HG03039 (cell line): ENCODE results near the gene NUAK1.
"Not testable (repeated sequence)": the region's sequence is repeated elsewhere in the genome, so short reads cannot be mapped to it uniquely, and the experiment has no call there.

Experiments used
- ATAC-seq: cut with Tn5 transposase; IDR thresholded peaks from one replicate; pipeline ENCODE4 v1.9.1; 2021; ENCODE audit warnings: mild to moderate bottlenecking, moderate library complexity; ENCODE audit not compliant: unreplicated experiment

The NUAK1 gene

DNA sequence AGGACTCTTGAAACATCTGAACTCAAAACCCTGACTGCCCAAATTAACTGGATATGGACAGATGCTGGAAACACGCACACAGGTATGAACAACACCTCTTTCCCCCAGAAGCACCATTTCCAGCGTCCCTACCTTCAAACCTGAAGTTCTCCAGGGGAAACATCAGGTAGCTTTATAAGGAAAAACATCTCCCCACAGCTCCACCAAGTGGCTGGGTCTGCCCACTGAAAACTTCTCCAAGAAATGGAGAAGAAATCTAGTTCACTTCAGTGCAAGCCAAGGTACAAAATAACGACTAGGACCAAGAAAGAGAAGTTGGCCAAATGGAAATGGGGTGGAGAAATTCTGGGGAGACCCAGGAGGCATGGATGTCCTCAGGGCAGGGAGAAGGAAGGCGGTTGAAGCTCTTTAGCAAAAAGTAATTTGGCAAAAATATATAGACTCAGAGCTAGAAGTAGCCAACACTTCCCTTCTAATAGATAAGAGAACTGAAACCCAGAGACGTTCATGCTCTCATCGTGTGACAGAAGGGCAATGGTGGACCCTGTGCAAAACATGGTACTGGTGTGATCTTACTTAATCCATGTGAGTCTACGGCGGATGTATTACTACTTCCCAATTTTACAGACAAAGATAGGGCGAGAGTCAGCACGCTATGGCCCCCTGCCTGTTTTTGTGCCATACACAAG lies 10.5 kb upstream of the NUAK1 start:
- no peak for ATAC-seq

DNA sequence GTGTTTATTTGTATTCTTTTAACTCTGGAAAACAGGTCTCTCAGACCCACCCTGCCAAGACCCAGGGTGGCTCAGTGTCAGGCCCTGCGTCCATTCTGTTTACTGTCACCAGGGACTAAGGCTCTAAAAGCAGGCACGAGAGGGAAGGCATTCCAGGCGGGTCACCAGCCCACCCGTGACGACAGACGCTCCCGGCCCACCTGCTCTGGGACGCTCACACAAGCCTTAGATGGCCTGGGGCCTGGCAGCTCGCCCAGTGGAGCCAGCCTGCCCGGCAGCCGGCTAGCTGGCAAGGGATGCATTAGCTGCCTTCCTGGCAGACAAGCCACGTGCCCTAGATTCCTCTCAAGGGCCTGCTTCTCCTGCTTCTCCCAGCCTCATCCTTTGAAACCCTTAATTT lies 9.2 kb upstream of the NUAK1 start:
- no peak for ATAC-seq

DNA sequence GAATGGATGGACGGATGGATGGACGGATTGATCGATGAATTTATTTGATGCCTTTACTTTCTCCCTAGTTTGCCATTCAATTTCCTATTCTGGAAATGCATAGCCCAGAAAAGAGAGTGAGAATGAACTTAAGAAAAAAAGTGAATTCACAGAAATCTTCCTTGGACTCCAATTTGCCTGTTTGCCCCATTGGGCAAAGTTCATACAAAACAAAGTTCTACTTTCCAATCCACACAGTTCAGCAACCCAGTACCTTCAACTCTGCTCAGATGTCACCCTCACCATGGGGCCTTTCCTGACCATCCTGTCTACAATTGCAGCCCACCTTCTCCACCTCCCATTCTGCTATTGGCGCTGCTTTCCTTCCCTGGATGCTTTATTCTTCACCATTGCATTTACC lies 8.2 kb upstream of the NUAK1 start:
- no peak for ATAC-seq

DNA sequence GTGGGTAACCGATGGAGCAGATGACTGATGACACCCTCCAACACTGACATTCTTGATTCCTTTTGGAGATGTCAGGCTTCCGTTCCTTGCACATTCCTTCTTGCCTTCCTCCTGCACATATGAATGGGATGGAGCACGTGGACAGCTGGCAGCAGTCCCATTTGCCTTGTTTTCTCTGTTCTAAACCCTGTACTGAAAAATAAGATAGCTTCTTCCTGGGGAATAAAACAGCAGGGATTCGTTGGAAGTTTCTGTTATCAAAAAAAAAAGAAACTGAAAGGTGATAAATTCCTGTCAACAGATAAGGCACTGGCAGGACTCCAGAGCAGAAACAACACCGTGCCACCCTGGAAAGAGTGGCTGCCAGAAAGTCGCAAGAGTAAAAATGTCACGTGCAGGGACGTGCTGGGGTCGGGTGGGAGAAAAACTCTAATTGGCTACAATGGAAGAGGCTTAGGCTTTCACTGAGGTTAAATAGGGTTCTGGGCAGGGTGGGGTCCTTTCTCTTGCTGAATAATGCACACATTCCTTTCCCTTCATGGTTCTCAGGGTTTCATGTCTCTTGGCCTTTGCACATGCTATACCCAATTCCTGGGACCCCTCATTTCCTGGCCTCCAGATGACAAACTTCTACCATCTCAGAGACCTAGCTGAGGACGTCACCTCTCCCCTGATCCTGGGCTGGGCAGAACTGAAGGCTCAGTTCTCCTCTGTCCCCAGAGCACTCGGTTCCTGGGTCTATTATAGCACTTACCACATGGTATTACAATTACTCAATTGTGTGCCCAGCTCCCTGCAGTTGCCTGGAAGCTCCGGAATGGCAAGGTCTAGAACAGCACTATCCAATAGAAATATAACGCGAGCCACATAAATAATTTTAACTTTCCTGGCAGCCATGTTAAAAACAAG lies 7.0 kb upstream of the NUAK1 start:
- no peak for ATAC-seq

DNA sequence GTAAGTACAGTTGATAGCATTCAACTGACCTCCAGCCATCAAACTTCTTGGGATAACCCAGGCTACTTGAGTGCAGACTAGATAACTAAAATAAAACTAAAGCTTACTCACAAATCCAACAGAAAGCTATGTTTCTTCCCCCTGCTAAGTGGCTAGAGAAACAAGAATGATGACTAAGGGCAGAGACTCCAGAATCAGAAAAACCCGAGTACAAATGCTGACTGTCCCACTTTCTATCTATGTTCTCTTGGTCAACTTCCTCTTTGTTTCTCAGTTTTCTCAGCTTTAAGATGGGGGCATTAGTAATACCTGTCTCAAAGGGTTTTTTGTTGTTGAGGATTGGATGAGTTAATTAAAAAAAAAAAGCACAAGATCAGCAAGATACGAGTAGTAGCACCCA lies 6.1 kb upstream of the NUAK1 start:
- no peak for ATAC-seq

DNA sequence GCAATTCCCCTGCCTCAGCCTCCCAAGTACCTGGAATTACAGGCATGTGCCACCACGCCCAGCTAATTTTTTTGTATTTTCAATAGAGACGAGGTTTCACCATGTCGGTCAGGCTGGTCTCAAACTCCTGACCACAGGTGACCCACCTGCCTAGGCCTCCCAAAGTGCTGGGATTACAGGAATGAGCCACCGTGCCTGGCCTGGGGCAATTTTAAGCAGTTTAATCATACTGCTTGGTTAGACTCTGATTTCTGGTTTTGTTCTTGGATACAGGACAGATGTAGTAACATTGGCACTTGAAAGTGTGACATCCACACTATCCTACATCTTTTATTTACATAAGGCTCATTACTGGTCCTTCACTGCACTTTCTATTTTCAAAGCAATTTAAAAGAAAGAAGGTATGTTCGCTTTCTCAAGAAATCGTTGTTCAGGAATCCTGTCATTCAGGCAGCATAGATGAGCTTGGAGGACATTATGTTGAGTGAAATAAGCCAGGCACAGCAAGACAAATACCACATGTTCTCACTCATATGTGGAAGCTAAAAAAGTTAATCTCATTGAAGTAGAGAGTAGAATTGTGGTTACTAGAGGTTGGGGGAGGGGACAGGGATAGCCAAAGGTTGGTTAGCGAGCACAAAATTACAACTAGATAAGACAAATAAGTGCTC lies 4.0 kb upstream of the NUAK1 start:
- no peak for ATAC-seq

DNA sequence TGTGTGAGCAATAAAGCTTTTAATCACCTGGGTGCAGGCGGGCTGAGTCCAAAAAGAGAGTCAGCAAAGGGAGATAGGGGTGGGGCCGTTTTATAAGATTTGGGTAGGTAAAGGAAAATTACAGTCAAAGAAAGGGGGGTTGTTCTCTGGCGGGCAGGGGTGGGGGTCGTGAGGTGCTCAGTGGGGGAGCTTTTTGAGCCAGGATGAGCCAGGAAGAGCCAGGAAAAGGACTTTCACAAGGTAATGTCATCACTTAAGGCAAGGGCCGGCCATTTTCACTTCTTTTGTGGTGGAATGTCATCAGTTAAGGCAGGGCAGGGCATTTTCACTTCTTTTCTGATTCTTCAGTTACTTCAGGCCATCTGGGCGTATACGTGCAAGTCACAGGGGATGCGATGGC lies 3.2 kb upstream of the NUAK1 start:
- not testable (repeated sequence) for ATAC-seq

DNA sequence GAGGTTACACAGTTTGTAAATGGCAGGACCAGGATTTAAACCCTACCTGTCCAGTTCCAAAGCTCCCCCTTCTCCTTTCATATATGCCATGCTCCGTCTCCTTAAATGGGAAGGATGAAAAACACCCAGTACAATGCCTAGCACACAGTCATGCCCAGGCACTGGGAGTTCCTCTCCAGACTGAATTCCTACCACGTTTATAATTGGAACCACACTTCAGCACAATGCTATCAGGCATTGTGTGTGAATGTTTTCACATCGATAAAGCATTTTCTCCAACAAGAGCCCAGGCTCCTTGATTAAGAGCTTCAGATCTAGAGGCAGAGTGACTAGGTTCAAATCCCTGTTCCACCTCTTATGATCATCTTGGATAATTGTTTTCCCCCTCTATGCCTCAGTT lies 2.7 kb upstream of the NUAK1 start:
- ATAC-seq: no peak

DNA sequence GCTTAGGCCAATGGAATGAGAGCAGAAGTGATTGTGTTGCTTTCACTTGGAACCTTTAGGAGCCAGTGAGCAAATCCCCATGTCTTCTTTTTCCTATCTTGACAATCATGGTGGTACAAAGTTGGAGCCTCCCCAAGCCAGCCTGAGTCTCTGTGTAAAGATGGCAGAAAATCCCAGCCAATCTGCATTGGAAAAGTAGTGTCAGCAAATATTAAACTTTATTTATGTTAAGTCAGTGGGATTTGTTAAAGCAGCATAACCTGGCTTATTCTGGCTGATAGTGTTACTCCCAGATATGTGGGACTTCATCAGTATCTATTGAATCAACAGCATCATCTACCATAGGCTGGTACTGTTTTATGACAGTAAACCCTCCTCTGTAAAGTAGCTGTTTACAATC lies 2.2 kb upstream of the NUAK1 start:
- no peak for ATAC-seq

DNA sequence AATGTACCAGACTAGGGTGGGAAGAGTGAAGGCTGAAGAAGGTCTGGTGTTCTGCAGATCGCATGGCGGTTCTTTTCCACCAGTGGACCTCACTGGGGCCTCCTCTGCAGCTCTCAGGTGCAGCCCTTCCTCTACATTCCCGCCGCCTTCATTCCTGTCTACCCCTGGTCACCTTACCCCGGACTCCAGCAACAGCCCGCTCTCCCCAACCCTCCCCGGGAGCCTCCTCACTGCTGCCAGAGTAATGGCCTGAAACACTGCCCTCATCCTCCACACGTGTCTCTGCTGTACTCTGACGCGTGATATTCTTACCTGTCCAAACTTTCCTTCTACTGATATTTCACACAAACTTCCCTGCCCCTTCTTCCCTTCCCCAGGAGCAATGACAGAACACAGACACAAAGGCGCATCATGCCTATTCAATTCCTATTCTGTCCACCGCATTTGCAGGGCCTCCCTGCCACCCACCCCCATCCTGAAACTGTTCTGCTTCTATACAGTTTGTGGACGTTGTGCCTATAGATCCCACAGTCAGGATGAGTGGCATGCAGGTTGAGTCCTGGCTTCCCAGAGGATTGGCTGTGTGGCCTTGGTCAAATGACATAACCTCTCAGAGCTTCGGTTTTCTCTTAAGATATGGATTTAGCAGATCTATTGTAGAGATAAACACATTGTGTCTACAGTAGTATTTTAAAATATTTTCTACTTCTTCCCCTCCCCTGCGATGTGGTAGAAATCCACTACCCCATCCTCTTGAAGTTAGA lies 1.7 kb upstream of the NUAK1 start:
- no peak for ATAC-seq

DNA sequence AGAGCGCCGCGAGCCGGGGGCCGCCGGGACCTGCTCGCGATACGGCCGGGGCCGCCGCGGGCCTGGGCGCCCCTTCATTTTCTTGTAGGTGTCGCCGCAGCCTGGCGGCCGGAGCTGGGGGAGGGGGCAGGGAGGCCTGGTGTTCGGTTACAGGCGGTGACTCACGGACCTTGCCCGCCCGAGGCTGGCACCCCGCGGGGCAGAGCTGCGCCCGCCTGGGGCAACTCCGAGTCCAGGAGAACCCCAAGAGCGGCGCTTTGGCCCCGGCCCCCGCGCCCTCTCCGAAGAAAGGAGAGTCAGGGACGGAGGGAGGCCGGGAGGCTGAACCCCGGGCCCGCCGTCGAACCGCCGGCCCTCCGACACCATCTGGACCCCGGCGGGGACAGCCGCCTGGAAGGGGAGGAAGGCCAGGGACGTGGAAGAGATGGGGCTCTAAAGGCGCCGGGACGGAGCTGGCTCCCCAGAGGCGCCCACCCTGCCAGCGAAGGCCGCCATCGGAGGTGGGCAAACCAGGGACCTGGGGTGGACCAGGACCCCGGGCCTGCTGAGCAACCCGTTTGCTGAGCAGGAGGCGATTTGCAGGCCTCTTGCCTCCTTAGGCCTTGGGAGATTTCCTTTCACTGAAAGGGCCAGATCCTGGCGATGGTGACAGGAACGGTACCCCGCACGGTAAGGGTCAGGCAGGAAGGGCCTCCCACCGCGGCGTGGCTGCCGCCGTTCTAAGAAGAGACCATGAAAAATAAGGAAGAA lies 843 bp upstream of the NUAK1 start:
- ATAC-seq: no peak

DNA sequence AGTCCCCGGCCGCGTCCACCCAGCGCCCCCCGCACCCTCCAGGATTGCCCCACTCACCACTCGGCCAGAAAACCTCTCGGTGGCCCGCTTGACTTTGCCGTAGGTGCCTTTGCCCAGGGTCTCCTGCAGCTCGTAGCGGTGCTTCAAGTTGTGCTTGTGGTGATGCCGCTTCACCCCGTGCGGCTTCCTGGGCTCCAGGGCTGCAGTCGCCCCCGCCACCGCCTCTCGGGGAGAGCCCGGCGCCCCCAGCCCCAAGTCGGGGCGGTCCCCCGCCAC lies 459 bp downstream of the NUAK1 start:
- ATAC-seq: no peak

DNA sequence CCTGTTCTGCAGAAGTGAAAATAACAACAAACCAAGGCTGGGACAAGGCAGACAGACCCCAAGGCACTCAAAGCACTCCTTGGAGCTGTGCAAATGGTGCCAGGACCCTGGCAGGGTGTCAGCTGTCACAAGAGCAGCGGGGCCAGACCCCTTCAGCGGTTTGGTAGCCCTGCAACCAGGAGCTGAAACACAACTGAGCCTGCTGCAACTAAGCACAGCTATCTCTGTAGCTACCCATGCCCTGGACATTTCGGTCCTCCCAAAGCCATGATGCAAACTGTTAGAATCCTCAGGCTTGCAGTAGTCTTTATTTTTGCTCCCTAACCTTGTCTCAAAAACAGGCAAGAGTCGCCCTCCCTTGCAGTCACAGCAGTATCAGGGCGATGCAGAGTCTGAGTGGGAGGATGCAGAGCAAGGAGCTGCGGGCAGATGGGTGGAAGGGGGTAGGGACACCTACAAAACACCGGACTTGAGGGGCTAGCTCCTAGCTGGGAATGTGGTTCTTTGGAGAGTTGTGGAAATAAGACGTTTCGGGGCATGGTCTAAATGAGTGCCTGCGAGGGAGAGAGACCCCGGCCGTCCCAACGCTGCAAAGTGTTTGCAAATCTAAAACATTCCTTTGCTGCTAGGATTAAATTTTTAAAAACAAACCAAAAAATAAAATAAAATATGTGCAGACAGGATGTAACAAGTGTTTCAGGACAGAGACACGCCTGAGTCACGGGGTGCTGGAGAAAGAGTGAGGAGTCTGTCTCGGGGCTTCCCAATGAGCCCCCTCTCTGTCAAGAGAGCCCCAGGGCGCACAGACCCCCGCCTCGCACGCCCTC lies 1.0 kb downstream of the NUAK1 start:
- no peak for ATAC-seq

DNA sequence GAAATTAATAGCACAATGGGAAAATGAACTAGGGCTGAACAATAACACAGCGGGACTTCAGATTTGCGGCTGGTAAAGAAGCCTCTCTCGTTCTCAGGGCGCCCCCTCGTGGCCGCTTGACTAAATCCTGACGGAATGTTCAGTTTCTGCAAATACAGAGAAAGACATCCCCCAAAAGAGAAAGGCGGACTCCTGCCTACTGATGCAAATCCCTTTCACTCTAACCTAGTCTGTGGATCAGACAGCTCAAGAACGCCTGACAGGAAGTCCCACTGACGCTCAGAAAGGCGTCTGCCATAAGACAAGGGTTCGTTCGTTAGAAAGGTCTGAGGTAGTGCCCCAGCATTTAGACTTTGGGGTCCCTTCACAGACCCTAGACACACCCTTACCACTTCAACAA lies 2.5 kb downstream of the NUAK1 start:
- no peak for ATAC-seq

DNA sequence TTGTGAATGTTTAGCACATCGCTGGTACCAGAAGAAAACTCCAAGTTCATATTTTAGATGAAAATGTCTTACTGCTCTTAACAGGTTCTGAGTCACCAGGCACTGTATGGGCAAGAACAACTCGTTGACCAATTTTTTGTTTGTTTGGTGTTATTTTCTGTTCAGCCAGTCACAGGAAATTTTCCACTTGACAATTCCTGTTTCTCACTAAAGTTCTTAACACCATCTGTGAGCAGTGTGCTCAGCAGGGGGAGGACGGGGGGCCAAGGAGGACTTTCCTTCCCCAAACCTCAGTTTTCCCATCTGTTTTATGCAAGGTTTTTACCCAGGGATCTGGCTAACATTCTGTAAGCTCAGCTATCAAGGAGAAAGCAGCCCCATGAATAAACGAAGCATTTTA lies 3.0 kb downstream of the NUAK1 start:
- ATAC-seq: no peak

DNA sequence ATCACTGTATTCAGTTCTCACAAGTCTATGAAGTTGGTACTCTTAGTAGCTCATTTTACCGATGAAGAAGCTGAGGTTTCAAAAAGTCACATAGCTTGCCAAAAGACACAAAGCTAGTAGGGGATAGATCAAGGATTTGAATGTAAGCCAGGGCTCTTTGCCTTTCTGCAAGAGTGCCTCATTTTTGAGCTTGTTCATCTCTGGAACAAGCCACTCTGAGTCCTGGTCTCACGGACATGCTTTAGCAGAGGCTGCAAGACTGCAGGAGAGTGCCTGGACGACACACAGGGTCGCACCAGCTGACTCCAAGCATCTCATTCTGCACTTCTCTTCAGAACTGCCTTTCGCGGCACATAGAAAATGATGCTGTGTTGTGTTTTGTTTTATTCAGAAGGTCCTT lies 3.7 kb downstream of the NUAK1 start:
- ATAC-seq: no peak

DNA sequence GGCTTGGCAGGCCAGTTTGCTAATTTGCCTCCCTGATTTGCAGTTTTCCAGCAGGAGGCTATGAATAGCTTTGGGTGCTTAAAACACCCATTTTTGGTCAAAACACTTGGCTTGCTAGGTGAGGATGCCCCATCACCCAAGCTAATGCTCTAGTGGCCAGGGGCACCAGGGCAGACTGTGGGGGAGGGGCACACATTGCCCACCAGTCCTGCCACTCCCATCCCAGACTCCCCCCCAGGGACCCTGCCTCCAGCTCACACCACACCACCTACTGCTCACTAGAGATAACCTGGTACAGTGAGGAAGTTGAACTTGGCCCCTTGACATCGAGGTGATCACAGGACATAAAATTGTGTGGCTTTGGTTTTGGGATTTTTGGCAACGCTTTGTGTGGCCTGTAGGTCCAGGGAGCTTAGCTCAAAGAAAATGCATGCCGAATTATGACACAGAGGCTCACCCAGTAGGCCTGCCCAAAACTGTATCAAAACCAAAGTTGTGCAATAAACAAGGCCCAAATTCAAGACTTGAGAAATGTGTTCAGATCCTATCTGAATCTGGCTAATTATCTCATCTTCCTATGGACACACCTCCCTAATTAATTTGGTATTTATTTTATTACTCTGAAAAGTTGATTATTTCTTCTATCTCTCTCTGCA lies 4.3 kb downstream of the NUAK1 start:
- ATAC-seq: no peak

DNA sequence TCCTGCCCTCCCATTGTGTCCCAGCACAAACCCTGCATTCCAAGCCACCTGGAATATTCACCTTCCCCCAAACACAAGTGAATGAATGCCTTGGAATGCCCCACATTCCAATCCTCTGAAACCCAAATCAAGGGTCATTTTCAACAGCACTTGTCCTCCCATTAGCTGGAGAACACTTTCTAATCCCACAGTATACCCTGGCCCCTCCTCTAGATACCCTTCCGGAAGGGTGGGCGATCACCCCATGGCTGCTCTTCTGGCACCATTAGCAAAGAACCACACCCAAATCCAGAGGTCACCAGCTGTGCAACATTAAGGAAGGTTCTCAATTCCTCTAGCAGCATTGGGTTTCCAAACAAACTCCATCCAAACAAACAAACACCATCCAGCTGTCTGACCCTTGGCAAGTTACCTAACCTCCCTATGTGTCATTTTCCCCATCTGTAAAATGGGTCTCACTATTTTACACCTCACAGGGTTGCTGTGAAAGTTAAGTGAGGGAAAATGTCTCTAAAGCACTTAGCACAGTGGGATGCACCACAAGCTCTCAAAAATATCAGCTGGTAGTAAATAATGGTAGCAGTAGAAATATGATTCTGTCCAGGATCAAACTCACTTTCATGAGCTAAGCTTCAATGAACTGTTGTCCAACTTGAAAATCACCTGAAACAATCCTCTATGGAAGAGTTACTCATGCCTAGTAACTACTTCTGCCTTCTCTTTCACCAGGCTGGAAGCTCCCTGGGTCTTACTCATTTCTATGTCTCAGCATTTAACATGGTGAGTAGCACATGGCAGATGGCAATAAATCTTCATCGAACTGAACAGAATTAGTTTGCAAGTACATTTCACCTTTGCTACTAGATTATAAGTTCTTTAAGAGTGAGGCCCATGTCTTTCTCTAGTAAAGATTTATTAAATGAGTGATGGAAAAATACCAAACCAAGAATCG lies 5.3 kb downstream of the NUAK1 start:
- ATAC-seq: no peak
